ENCODE data around the gene NAA38.
"Not testable (repeated sequence)": the region's sequence is repeated elsewhere in the genome, so short reads cannot be mapped to it uniquely, and the experiment has no call there.

DNA sequence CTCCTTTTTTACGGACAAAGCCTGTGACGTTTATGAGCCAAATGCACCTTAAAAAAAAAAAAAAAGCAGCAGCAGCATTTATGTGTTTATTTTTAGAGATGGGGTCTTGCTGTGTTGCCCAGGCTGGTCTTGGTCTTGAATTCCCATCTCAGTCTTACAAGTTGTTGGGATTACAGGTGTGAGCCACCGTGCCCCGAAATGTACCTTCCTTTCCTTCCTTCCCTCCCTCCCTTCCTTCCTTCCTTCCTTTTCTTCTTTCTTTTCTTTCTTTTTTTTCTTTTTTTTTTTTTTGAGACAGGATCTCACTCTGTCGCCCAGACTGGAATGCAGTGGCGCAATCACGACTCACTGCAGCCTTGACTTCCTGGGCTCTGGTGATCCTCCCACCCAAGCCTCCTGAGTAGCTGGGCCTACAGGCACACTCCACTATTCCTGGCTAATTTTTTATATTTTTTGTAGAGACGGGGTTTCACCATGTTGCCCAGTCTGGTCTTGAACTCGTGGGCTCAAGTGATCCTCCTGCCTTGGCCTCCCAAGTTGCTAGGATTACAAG lies 47.5 kb downstream of the NAA38 start:
- TF ChIP-seq POLR2A (IDR thresholded peaks at IDR 0.05) = not testable (repeated sequence)
- TF ChIP-seq, protein P1, sequence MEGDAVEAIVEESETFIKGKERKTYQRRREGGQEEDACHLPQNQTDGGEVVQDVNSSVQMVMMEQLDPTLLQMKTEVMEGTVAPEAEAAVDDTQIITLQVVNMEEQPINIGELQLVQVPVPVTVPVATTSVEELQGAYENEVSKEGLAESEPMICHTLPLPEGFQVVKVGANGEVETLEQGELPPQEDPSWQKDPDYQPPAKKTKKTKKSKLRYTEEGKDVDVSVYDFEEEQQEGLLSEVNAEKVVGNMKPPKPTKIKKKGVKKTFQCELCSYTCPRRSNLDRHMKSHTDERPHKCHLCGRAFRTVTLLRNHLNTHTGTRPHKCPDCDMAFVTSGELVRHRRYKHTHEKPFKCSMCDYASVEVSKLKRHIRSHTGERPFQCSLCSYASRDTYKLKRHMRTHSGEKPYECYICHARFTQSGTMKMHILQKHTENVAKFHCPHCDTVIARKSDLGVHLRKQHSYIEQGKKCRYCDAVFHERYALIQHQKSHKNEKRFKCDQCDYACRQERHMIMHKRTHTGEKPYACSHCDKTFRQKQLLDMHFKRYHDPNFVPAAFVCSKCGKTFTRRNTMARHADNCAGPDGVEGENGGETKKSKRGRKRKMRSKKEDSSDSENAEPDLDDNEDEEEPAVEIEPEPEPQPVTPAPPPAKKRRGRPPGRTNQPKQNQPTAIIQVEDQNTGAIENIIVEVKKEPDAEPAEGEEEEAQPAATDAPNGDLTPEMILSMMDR (IDR thresholded peaks at IDR 0.05 in 4 of 5, conservative IDR thresholded peaks at IDR 0.05 in 1 of 5) = not testable (repeated sequence)

Data from gastrocnemius medialis (tissue), 4 donors.